Ishikawa (cell line): ENCODE measurements around the gene ESRRG.

Experiments
- CREB1 ChIP-seq: IDR thresholded peaks from 2 replicates; pipeline ENCODE4 v1.6.1; 2012; ENCODE audit warnings: low read depth
- EGR1 ChIP-seq: IDR thresholded peaks from 2 replicates; pipeline ENCODE4 v1.6.1; 2012
- EP300 ChIP-seq: IDR thresholded peaks from 2 replicates; pipeline ENCODE4 v1.6.1; 2012; ENCODE audit warnings: borderline replicate concordance
- FOXM1 ChIP-seq: IDR thresholded peaks from 2 replicates; pipeline ENCODE4 v1.6.1; 2012; ENCODE audit warnings: low read depth, borderline replicate concordance
- MAX ChIP-seq: IDR thresholded peaks from 2 replicates; pipeline ENCODE4 v1.6.1; 2012
- NFIC ChIP-seq: IDR thresholded peaks from 2 replicates; pipeline ENCODE4 v1.6.1; 2012
- RAD21 ChIP-seq: IDR thresholded peaks from 2 replicates; pipeline ENCODE4 v1.6.1; 2012; ENCODE audit warnings: low read depth
- REST ChIP-seq: IDR thresholded peaks from 2 replicates; pipeline ENCODE4 v1.6.1; 2012; ENCODE audit warnings: low read depth, mild to moderate bottlenecking
- TAF1 ChIP-seq: IDR thresholded peaks from 2 replicates; pipeline ENCODE4 v1.6.1; 2012; ENCODE audit warnings: low read depth, mild to moderate bottlenecking
- TCF12 ChIP-seq: IDR thresholded peaks from 2 replicates; pipeline ENCODE4 v1.6.1; 2012; ENCODE audit warnings: low read depth
- TEAD4 ChIP-seq: IDR thresholded peaks from 2 replicates; pipeline ENCODE4 v1.6.1; 2012
- USF1 ChIP-seq: IDR thresholded peaks from 2 replicates; pipeline ENCODE4 v1.6.1; 2012
- YY1 ChIP-seq: IDR thresholded peaks from 2 replicates; pipeline ENCODE4 v1.6.1; 2012; ENCODE audit warnings: low read depth
- ZBTB7A ChIP-seq: IDR thresholded peaks from 2 replicates; pipeline ENCODE4 v1.6.1; 2012; ENCODE audit warnings: low read depth

ESRRG gene

GRCh38 chr1:216457356-216457755, 265.9 kb downstream of the ESRRG start:
- TF ChIP-seq ZBTB7A (no peak), EGR1 (no peak), YY1 (no peak), FOXM1 (no peak), REST (no peak), TAF1 (no peak), NFIC (no peak), TEAD4 (no peak), EP300 (no peak), USF1 (no peak), CREB1 (no peak), TCF12 (no peak), MAX (no peak)

- TF ChIP-seq REST (no peak), TEAD4 (no peak), TCF12 (no peak), MAX (no peak)
Observed at GRCh38 chr1:216456682-216457081, 266.5 kb downstream of the ESRRG start.

GRCh38 chr1:216453777-216454176, 269.5 kb downstream of the ESRRG start:
- no peak for TF ChIP-seq EGR1
- TF ChIP-seq FOXM1: no peak
- no peak for TF ChIP-seq EP300
- no peak for TF ChIP-seq TCF12
- no peak for TF ChIP-seq YY1
- no peak for TF ChIP-seq NFIC
- no peak for TF ChIP-seq CREB1
- TF ChIP-seq RAD21: no peak
